Spinal cord (tissue), 10 donors: Measurements from ENCODE around the gene ZNF606. TPM values are rescaled to one million over a fixed set of nuclear protein-coding genes. Genes with fewer than 3 reads are reported as not detected.

Experiments used
- DNase-seq, 6 donors: peaks; one replicate each; pipeline versions ENCODE4 v3.0.0 to v3.0.0-alpha.2; 2013 to 2015; ENCODE audit warnings: low spot score in 6 of 6, low read depth in 4 of 6
- H3K27ac ChIP-seq: one replicate; pipeline ENCODE4 v1.5.1; 2013; ENCODE audit warnings: low read depth, low read length, control low read depth
- H3K27me3 ChIP-seq: one replicate; pipeline ENCODE4 v1.6.1; 2013; ENCODE audit warnings: low read length; ENCODE audit not compliant: control insufficient read depth, insufficient read depth
- H3K36me3 ChIP-seq: one replicate; pipeline ENCODE4 v1.6.1; 2013; ENCODE audit warnings: low read length; ENCODE audit not compliant: control insufficient read depth, insufficient read depth
- H3K4me1 ChIP-seq: one replicate; pipeline ENCODE4 v1.6.1; 2013; ENCODE audit warnings: low read length; ENCODE audit not compliant: control insufficient read depth, insufficient read depth
- H3K4me3 ChIP-seq: one replicate; pipeline ENCODE4 v1.5.1; 2013; ENCODE audit warnings: low read depth, low read length, control low read depth
- H3K9me3 ChIP-seq: one replicate; pipeline ENCODE4 v1.6.1; 2013; ENCODE audit warnings: low read length; ENCODE audit not compliant: control insufficient read depth, insufficient read depth
- WGBS: methylation state at CpG from one replicate; pipeline ENCODE4 v1.1.5; 2013; ENCODE audit warnings: missing lambda C conversion rate; ENCODE audit not compliant: insufficient coverage; 5-methylcytosine and 5-hydroxymethylcytosine counted together
- polyA plus RNA-seq, 2 donors: library from polyadenylated mRNA; unstranded; fragments of 120-200 nt; gene quantifications; one replicate each; pipeline ENCODE4 v1.2.1, GENCODE V29; 2013; ENCODE audit not compliant: insufficient read length in 2 of 2
- total RNA-seq, 2 donors: library from RNA; depleted of rRNA in 1 of 2; stranded (reverse); fragments of 120-200 nt in 1 of 2; fragments of >200 nt in 1 of 2; gene quantifications; one replicate each; pipeline versions ENCODE4 v1.2.3 to v1.2.4, GENCODE V29; 2013 to 2014
- donor health status: healthy.

The ZNF606 gene
- total and polyA plus RNA-seq, 4 donors, result 23.2 to 39.3 (median 29.2) TPM

GRCh38 chr19:57992841-57993240 lies 9.8 kb downstream of the ZNF606 start:
- no peak overlapping the region for H3K27ac ChIP-seq
- no peak for DNase-seq
- no peak overlapping the region for H3K4me3 ChIP-seq
- WGBS, result no CpG with 5 or more reads among the region's 1 CpG
- H3K27me3 ChIP-seq, result no peaks in the 10 kb centered on the region
- H3K4me1 ChIP-seq, result no peaks in the 10 kb centered on the region
- H3K9me3 ChIP-seq, result peaks cover 8% of the 10 kb centered on the region
- peaks cover 57% of the 10 kb centered on the region for H3K36me3 ChIP-seq

- Histone ChIP-seq H3K36me3 (peaks cover 58% of the 10 kb centered on the region), H3K27me3 (no peaks in the 10 kb centered on the region), H3K27ac (no peak overlapping the region), H3K9me3 (peaks cover 62% of the 10 kb centered on the region), H3K4me1 (no peaks in the 10 kb centered on the region), H3K4me3 (no peak overlapping the region)
- no peak for DNase-seq
- WGBS, result no CpG with 5 or more reads among the region's 3 CpGs
Measured at GRCh38 chr19:57978586-57979289, 23.9 kb downstream of the ZNF606 start.

- Histone ChIP-seq H3K27me3 (no peaks in the 10 kb centered on the region), H3K36me3 (peaks cover 26% of the 10 kb centered on the region), H3K27ac (no peak within 1 kb of the TSS), H3K4me1 (no peaks in the 10 kb centered on the region), H3K4me3 (no peak within 1 kb of the TSS), H3K9me3 (peaks cover 31% of the 10 kb centered on the region)
- no peak for DNase-seq
- WGBS, result 91% methylated on average over 4 of the region's 4 CpGs
Measured at GRCh38 chr19:57974434-57974833, 28.2 kb downstream of the ZNF606 start, which contains the start of gene C19orf18. Gene C19orf18 (minus strand): TSS chr19:57974534. CDS start chr19:57974432, 102 bp downstream.

- H3K36me3 ChIP-seq, result peaks cover 4% of the 10 kb centered on the region
- WGBS, result 93% methylated on average over 4 of the region's 8 CpGs
- no peak overlapping the region for H3K27ac ChIP-seq
- H3K4me1 ChIP-seq, result no peaks in the 10 kb centered on the region
- no peaks in the 10 kb centered on the region for H3K27me3 ChIP-seq
- peaks cover 6% of the 10 kb centered on the region for H3K9me3 ChIP-seq
- DNase-seq, result no peak
- H3K4me3 ChIP-seq, result no peak overlapping the region
Measured at GRCh38 chr19:57964761-57965160, 37.9 kb downstream of the ZNF606 start.

- Histone ChIP-seq H3K4me1 (no peaks in the 10 kb centered on the region), H3K9me3 (peaks cover 3% of the 10 kb centered on the region), H3K4me3 (no peak overlapping the region), H3K36me3 (no peaks in the 10 kb centered on the region), H3K27me3 (no peaks in the 10 kb centered on the region), H3K27ac (no peak overlapping the region)
- no CpG with 5 or more reads among the region's 1 CpG for WGBS
- no peak for DNase-seq
Measured at GRCh38 chr19:57961785-57962184, 40.8 kb downstream of the ZNF606 start.

- WGBS, result 85% methylated on average over 3 of the region's 4 CpGs
Measured at GRCh38 chr19:57954996-57955395, 47.6 kb downstream of the ZNF606 start.

GRCh38 chr19:57949702-57950101 lies 52.9 kb downstream of the ZNF606 start:
- WGBS, result 88% methylated on average over 12 of the region's 12 CpGs

More at GRCh38 chr19:57954996-57955395, 47.6 kb downstream of the ZNF606 start:
- Histone ChIP-seq H3K36me3 (no peaks in the 10 kb centered on the region), H3K27me3 (no peaks in the 10 kb centered on the region), H3K4me3 (no peak overlapping the region), H3K4me1 (no peaks in the 10 kb centered on the region), H3K9me3 (no peaks in the 10 kb centered on the region), H3K27ac (no peak overlapping the region)
- DNase-seq, result no peak

GRCh38 chr19:57949296-57949695 lies 53.3 kb downstream of the ZNF606 start:
- Histone ChIP-seq H3K27me3 (no peaks in the 10 kb centered on the region), H3K9me3 (no peaks in the 10 kb centered on the region), H3K4me1 (peaks cover 18% of the 10 kb centered on the region), H3K4me3 (no peak overlapping the region), H3K36me3 (peaks cover 4% of the 10 kb centered on the region), H3K27ac (no peak overlapping the region)
- DNase-seq, result no peak
- 94% methylated on average over 21 of the region's 24 CpGs for WGBS

More at GRCh38 chr19:57949702-57950101, 52.9 kb downstream of the ZNF606 start:
- peaks cover under 1% of the 10 kb centered on the region for H3K36me3 ChIP-seq
- H3K27me3 ChIP-seq, result no peaks in the 10 kb centered on the region
- DNase-seq, result no peak
- no peaks in the 10 kb centered on the region for H3K9me3 ChIP-seq
- H3K4me1 ChIP-seq, result peaks cover 18% of the 10 kb centered on the region
- H3K4me3 ChIP-seq, result no peak overlapping the region
- H3K27ac ChIP-seq, result no peak overlapping the region

GRCh38 chr19:57947419-57948134 lies 55.0 kb downstream of the ZNF606 start, which contains the start of gene ZNF256:
Gene ZNF256 (minus strand): TSS chr19:57947706. CDS start chr19:57947474, 232 bp downstream.
- peaks cover 18% of the 10 kb centered on the region for H3K4me1 ChIP-seq
- H3K27me3 ChIP-seq, result no peaks in the 10 kb centered on the region
- peak within 1 kb of the TSS; percentile 75 for H3K27ac ChIP-seq
- no peaks in the 10 kb centered on the region for H3K9me3 ChIP-seq
- under 1% methylated on average over 42 of the region's 54 CpGs for WGBS
- H3K36me3 ChIP-seq, result peaks cover 16% of the 10 kb centered on the region
- H3K4me3 ChIP-seq, result peak within 1 kb of the TSS; percentile 86
- DNase-seq, result peak; percentile 88 to 99 (median 98)
